Vagina (tissue), 2 donors: ENCODE measurements around the gene RANBP17.
"Not testable (repeated sequence)": the region's sequence is repeated elsewhere in the genome, so short reads cannot be mapped to it uniquely, and the experiment has no call there.

Experiments used
- CTCF ChIP-seq, 3 experiments: fragments of 450-650 bp in 2 of 3; fragments of 200-600 bp in 1 of 3; sonication (generic) in 1 of 3; IDR thresholded peaks; one replicate each; pipeline ENCODE4 v1.5.1; 2017 to 2019; ENCODE audit warnings: antibody characterized with exemption in 3 of 3, mild to moderate bottlenecking in 2 of 3, moderate library complexity in 2 of 3
- POLR2A ChIP-seq, 2 donors: fragments of 450-650 bp; IDR thresholded peaks; one replicate each; pipeline ENCODE4 v1.6.1; 2017; ENCODE audit warnings: antibody characterized with exemption in 2 of 2, mild to moderate bottlenecking in 2 of 2, moderate library complexity in 2 of 2
- POLR2AphosphoS5 ChIP-seq, 2 donors: sonication (generic); formaldehyde crosslinking; IDR thresholded peaks; one replicate each; pipeline ENCODE4 v1.9.0; 2017; ENCODE audit warnings: antibody characterized with exemption in 2 of 2, mild to moderate bottlenecking in 2 of 2, low read depth in 1 of 2; ENCODE audit not compliant: insufficient read depth in 1 of 2

GRCh38 chr5:171297941-171298340, 436.1 kb downstream of the RANBP17 start:
- not testable (repeated sequence) for TF ChIP-seq CTCF (IDR thresholded peaks at IDR 0.05); POLR2AphosphoS5 (IDR thresholded peaks at IDR 0.05; ENCODE audit: insufficient read depth in 1 of 2, low read depth in 1 of 2); POLR2A (IDR thresholded peaks at IDR 0.05)
